RCC 7860 (cell line): ENCODE results near the gene FAM9A.

Experiments used
- DNase-seq: peaks from one replicate; pipeline ENCODE4 v3.0.0-alpha.2; 2015; ENCODE audit warnings: low spot score
- FAIRE-seq: peaks from 2 replicates; lab custom pipeline; 2012; peaks lifted over from hg19 to GRCh38; lab: Jason Lieb, UNC

The FAM9A gene

DNA sequence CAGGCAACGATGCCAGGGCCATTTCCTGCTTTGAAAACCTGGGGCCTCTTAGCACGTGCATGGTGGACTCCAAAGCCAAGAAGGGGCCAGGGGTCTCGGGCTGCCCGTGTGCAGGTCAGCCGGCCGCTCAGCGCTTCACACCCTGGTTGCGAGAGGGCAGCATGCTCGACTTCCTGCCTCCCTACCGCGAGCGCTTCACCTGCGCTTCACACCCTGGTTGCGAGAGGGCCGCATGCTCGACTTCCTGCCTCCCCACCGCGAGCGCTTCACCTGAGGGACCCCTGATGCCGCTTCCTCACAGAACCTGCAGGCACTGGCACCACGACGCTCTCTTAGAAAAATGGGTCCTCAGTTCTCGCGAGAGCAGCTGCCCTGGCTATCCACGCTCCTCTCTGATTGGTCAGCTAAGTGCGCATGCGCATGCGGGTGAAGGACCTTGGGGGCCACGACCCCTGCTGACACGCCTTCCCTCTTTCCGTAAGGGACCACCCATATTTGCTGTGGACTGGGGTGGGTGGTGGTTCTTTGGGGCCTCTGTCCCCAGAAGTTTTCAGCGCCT is at the start of gene FAM9A:
Gene FAM9A, minus strand, starts transcription at position 343 of the 559 bp plus-strand sequence. CDS start 1,212 bp downstream, outside the sequence.
- FAIRE-seq: no peak
- DNase-seq: no peak

DNA sequence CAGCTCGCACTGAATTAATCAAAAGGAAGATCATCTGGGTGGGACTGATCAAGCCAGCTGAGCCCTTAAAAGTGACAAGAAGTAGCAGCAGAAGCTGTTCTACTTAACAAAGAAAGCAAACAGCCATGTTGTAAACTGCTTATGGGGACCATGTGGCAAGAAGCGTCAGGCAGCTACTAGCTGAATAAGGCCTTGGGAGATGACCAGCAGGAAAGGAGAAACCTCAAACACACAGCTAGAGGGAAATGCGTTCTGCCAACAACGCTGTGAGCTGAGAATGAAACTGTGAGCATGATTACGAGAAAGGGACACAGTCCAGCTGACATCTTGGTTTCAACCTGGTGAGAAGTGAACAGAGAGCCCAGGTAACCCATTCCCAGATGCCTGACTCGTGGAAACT is 49.3 kb upstream of the FAM9A start:
- FAIRE-seq (no peak), DNase-seq (no peak)

- no peak for FAIRE-seq
- DNase-seq: no peak
Measured at GRCh38 chrX:8849945-8850344, 48.8 kb upstream of the FAM9A start.

- no peak for FAIRE-seq
- no peak for DNase-seq
Measured at GRCh38 chrX:8849458-8849857, 48.3 kb upstream of the FAM9A start.

DNA sequence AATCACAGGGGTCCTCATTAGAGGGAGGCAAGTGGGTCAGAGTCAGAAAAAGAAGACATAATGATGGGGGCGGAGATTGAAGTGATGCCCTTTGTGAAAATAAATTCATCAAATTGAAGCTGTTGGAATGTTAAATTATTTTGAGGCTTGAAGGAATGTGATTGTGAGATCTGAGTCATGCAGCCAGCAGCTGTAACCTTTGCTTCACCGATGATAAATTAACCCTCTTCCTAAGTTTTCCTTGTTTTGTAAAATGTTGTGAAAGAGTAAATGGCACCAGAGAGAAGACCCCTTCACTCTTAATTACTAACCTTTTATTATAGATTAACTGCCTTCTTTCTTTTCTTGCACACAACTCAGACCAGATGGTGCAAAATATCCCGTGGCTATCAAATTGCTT is 47.7 kb upstream of the FAM9A start:
- FAIRE-seq (peak; percentile 92), DNase-seq (peak; percentile 32)

DNA sequence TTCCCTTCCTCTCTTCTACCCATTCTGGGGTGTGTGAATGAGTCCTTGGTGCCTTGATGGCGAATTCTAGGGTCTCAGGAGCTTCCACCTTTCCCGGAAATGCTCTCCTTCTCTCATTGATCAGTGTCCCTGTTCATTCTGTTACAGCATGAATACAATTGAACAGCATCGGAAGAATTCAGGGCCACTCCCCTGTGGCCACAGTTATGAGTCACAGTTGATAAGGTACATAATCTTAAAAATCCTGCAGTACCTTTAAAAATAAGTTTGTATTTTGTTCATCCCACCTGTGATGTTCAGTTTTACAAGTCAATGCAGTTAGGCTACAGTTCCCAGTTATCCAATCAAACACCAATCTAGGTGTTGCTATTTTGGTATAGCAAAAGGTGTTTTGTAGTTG is 47.3 kb upstream of the FAM9A start:
- FAIRE-seq (no peak), DNase-seq (no peak)

DNA sequence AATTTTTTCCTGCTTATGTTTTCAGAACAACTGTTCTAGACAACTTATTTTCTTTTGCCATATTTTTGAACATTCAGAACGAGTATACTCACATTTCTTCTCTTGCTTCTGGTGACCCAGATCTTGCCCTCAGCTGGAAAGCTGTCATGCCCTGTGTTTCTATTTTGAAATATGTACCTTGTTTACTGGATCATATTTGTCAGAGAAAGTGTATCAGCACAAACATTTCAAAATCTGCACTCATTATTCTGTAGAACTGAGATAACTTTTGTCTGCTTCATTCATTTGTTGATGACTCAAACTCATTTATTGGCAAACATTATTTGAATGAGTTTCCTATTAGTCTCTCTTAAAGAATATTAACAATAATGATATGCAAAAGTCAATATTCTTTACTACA is 46.2 kb upstream of the FAM9A start:
- no peak for DNase-seq
- FAIRE-seq: no peak

- FAIRE-seq: peak; percentile 98
- DNase-seq: peak; percentile 82
Measured at GRCh38 chrX:8846266-8846665, 45.1 kb upstream of the FAM9A start.

- peak; percentile 4 for DNase-seq
- no peak for FAIRE-seq
Measured at GRCh38 chrX:8845469-8845868, 44.3 kb upstream of the FAM9A start.

DNA sequence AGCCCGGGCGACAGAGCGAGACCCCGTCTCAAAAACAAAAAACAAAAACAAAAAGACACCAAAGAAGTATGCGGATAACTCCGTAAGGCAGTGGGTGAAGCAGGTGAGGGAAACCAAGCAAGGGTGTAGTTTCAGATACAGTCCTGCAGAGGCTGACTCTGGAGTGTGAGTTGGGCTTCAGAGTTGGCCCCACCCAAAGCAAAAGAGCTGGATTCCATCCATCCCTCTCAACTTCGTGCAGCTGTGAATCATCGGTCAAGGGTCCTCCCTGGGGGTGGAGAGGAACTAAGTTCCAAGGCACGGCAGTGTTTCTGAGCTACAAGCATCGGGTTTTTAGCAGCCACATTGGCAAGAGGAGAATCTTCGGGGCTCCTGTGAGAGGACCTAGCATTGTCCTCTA is 43.9 kb upstream of the FAM9A start:
- FAIRE-seq: peak; percentile 94
- peak; percentile 71 for DNase-seq

GRCh38 chrX:8844157-8844556 is 43.0 kb upstream of the FAM9A start:
- no peak for DNase-seq
- FAIRE-seq: no peak

- FAIRE-seq (peak; percentile 87), DNase-seq (peak; percentile 7)
Measured at GRCh38 chrX:8841911-8842310, 40.7 kb upstream of the FAM9A start.

- FAIRE-seq (no peak), DNase-seq (no peak)
Measured at GRCh38 chrX:8834392-8834791, 33.2 kb upstream of the FAM9A start.

DNA sequence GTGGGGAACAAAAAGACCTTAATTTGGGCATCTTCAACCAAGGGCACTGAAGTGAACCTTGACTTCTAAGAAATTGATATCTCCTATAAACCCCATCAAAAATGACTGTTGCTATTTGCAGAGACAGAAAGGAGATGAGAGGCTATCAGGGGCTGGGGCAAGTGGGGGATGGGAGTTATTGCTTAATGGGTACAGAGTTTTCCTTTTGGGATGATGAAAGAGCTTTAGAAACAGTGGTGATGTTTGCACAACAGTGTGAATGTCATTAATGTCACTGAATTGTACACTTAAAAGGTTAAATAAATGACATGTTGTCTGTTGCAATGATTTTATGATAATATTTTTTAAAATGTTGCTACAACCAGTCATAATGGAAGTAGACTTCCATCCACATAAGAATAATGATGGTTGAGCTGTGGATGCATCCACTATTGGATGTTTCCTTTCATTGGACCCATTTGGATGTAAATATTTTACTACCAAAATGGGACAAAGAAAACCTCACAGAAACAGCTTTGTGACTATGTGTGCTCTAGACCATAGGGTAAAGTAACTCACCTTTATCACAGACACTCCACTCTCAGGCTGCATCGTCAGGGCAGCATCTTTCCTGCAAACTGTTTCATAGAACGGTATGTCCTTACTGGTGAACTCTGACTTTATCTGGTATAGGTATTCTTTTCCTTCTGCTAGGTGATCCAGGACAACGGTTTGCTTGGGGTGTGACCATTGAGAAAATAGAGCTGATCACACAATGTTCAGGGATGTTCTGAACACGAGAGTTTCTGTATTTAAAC is 31.6 kb upstream of the FAM9A start:
- no peak for DNase-seq
- FAIRE-seq: no peak

- DNase-seq: no peak
- FAIRE-seq: no peak
Measured at GRCh38 chrX:8823698-8824097, 22.5 kb upstream of the FAM9A start.

GRCh38 chrX:8822002-8822401 is 20.8 kb upstream of the FAM9A start:
- no peak for FAIRE-seq
- DNase-seq: no peak

DNA sequence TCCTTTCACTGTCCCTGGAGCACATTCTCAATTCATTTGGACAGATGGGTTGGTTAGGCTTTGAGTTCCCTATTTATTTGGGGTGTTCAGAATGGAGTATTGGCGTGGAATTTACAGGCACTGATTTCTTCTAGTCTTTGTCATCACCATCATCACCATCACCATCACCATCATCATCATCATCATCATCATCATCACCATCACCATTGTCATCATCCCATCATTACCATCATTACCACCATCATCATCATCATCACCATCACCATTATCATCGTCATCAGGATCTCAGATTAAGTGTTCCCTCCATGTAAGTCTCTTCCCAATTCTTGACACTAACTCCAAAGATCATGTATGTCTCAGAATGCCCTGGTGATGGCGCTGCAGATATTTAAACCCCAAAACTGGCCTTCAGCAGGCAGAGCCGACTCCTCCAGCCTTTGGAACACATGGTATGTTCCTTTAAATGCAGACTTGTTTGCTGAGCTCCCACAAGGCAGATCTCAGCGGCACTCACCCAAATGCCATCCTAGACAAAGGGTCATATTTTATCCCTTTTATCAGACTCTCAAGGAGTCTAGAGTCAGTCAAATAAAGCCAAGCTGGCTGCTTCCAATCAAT is 19.8 kb upstream of the FAM9A start:
- DNase-seq (no peak), FAIRE-seq (no peak)

GRCh38 chrX:8815460-8816065 is 14.4 kb upstream of the FAM9A start:
- FAIRE-seq (peak; percentile 62), DNase-seq (peak; percentile 21)

DNA sequence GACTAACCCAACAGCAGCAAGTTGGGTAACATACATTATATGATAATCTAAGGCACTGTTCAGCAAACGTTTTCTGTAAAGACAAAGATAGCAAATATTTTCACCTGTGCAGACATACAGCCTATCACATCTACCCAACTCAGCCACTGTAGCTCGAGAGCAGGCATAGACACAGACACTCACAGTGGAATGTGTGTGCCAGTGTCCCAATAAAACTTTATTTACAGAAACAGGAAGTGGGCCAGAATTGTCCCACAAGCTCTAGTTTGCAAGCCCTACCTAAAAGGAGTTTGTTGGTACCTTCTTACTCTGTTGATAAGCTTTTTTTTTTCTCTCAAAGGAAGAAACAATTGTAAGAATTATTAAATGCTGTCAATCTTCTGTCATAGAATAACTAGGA is 11.9 kb upstream of the FAM9A start:
- DNase-seq (no peak), FAIRE-seq (no peak)

GRCh38 chrX:8811611-8812010 is 10.4 kb upstream of the FAM9A start:
- DNase-seq (no peak), FAIRE-seq (no peak)

DNA sequence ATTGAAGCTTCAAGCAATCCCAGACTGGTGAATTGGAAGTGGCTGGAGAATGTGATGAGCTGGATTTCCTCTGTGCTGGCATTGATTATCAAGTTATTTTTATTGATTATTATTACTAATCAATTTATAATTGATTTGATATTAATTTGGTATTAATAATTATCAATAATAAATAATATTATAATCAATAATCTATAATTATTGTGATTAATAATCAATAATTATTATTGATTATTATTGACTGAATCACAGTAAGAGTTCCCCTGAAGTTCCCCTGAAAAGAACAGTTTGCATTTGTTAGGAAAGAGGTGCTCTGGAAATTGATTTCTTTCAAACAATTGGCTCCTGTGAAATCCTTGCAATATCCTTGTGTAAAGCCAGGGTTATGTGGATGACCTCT is 7.5 kb upstream of the FAM9A start:
- FAIRE-seq (peak; percentile 16), DNase-seq (no peak)

DNA sequence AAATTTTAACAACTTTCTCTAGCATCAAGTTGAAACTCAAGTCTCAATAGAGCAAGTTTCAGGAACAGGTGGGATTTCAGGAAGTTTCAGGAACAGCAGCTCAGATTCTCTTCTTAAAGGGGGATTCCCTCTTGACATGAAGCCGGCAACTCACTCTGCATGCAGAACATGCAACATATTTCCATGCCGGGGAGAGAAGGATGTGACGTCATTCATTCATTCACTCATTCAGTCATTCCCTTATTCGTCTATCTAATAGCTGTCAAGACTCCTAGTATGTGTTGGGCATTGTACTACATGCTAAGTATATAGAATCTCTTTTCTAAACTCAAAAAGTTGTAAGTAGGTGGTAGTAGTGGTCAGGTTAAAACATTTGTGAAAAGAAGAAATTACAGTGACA is 4.8 kb upstream of the FAM9A start:
- DNase-seq (no peak), FAIRE-seq (no peak)
